A549 (cell line): ENCODE results near the gene ZNF331. TPM values are rescaled to one million over a fixed set of nuclear protein-coding genes. Genes with fewer than 3 reads are reported as not detected.

Experiments used
- ATAC-seq, 2 experiments: fragments of 200-7000 bp in 1 of 2; fragments of >200 bp in 1 of 2; cut with Nextera tagmentation in 1 of 2; cut with Tn5 transposase in 1 of 2; 3 replicates each; pipeline versions ENCODE4 v1.8.0 to v1.9.1; 2018 to 2020; ENCODE audit warnings: mild to moderate bottlenecking in 1 of 2, moderate library complexity in 1 of 2
- CTCF ChIA-PET: fragments of 300-600 bp; sonication (Branson Sonifier 250); formaldehyde crosslinking; extraction: SDS; loops from one replicate; lab custom pipeline; 2021; ENCODE audit warnings: antibody characterized with exemption, inconsistent platforms; lab: Yijun Ruan, JAX
- POLR2A ChIA-PET: fragments of 350-600 bp; formaldehyde crosslinking; extraction: SDS; loops from one replicate; lab custom pipeline; 2021; ENCODE audit warnings: antibody characterized with exemption, inconsistent platforms; lab: Yijun Ruan, JAX
- DNase-seq, 2 experiments: peaks; one replicate each; pipeline versions ENCODE4 v3.0.0 to v3.0.0-alpha.2; 2011 to 2016; ENCODE audit warnings: low read depth in 1 of 2, low spot score in 1 of 2
- FAIRE-seq: peaks from 2 replicates; lab custom pipeline; 2011; peaks lifted over from hg19 to GRCh38; lab: Jason Lieb, UNC
- H3K27ac ChIP-seq, 2 experiments: fragments of >200 bp; sonication (Bioruptor Twin); formaldehyde crosslinking; 3 replicates each; pipeline ENCODE4 v1.5.1; 2016 to 2017
- H3K4me1 ChIP-seq: fragments of >200 bp; sonication (Bioruptor Twin); formaldehyde crosslinking; 3 replicates; pipeline ENCODE4 v1.6.1; 2016
- H3K4me2 ChIP-seq: fragments of >200 bp; sonication (Bioruptor Twin); formaldehyde crosslinking; 3 replicates; pipeline ENCODE4 v1.6.1; 2016
- H3K4me3 ChIP-seq: fragments of >200 bp; sonication (Bioruptor Twin); formaldehyde crosslinking; 3 replicates; pipeline ENCODE4 v1.5.1; 2016
- H3K9me3 ChIP-seq: fragments of >200 bp; sonication (Bioruptor Twin); formaldehyde crosslinking; 3 replicates; pipeline ENCODE4 v1.6.1; 2016
- ESRRA ChIP-seq: fragments of 150-350 bp; IDR thresholded peaks from 2 replicates; pipeline ENCODE4 v1.6.1; 2014; ENCODE audit warnings: mild to moderate bottlenecking, low read length, borderline replicate concordance
- HOXB13 ChIP-seq: fragments of 250-450 bp; sonication (Bioruptor Pico); IDR thresholded peaks from 2 replicates; pipeline ENCODE4 v1.5.0; 2020; ENCODE audit warnings: low read depth, mild to moderate bottlenecking, moderate library complexity
- JUN ChIP-seq, 2 experiments: fragments of >200 bp; sonication (Bioruptor Twin); formaldehyde crosslinking; IDR thresholded peaks; 2 replicates in 1 of 2; 3 replicates in 1 of 2; pipeline ENCODE4 v1.6.1; 2016 to 2017
- MAZ ChIP-seq: fragments of 150-350 bp; IDR thresholded peaks from 2 replicates; pipeline ENCODE4 v1.6.1; 2014; ENCODE audit warnings: antibody characterized with exemption, low read depth, low read length, borderline replicate concordance
- NFE2L2 ChIP-seq: fragments of 150-350 bp; conservative IDR thresholded peaks from 2 replicates; pipeline ENCODE4 v1.6.1; 2014; ENCODE audit warnings: low read length
- NPAS2 ChIP-seq: fragments of 250-450 bp; sonication (Bioruptor Pico); IDR thresholded peaks from 2 replicates; pipeline ENCODE4 v1.8.0; 2022; ENCODE audit warnings: mild to moderate bottlenecking, moderate library complexity, borderline replicate concordance
- NR3C1 ChIP-seq: fragments of >200 bp; sonication (Bioruptor Twin); formaldehyde crosslinking; IDR thresholded peaks from 3 replicates; pipeline ENCODE4 v1.6.1; 2017
- PHF8 ChIP-seq: fragments of 200-600 bp; sonication (generic); IDR thresholded peaks from 2 replicates; pipeline ENCODE4 v1.6.1; 2016; ENCODE audit warnings: low read depth, mild to moderate bottlenecking, antibody characterized with exemption, moderate library complexity, borderline replicate concordance
- RARB ChIP-seq: fragments of 250-450 bp; sonication (Bioruptor Pico); IDR thresholded peaks from 2 replicates; pipeline ENCODE4 v1.8.0; 2021; ENCODE audit warnings: mild to moderate bottlenecking, moderate library complexity
- TP53 ChIP-seq: fragments of 250-450 bp; sonication (Bioruptor Pico); IDR thresholded peaks from 2 replicates; pipeline ENCODE4 v1.5.0; 2021; ENCODE audit warnings: mild to moderate bottlenecking, moderate library complexity
- ZNF302 ChIP-seq: fragments of 250-450 bp; sonication (Bioruptor Pico); IDR thresholded peaks from 2 replicates; pipeline ENCODE4 v1.9.0; 2021; ENCODE audit warnings: inconsistent platforms, mild to moderate bottlenecking, moderate library complexity
- WGBS: methylation state at CpG from one replicate; pipeline ENCODE4 v1.1.6; 2017; ENCODE audit errors: missing lambda C conversion rate; 5-methylcytosine and 5-hydroxymethylcytosine counted together
- polyA plus RNA-seq, 4 experiments: library from polyadenylated mRNA; depleted of rRNA in 3 of 4; stranded (reverse); fragments of >200 nt; fragmentation: RNase III in 1 of 4; extraction: RNeasy Plus Mini Kit Qiagen cat#74134 plus additional on column Dnase treatment in 1 of 4; gene quantifications; 2 replicates in 3 of 4; 3 replicates in 1 of 4; pipeline ENCODE4 v1.2.3, GENCODE V29; 2011 to 2017
- TF ChIP-seq, protein P1 (sequence below): IDR thresholded peaks from 2 replicates; pipeline ENCODE4 v1.6.1; 2012; ENCODE audit warnings: low read depth, borderline replicate concordance
- TF ChIP-seq, protein P2 (sequence below): fragments of 200-600 bp; sonication (generic); IDR thresholded peaks from 2 replicates; pipeline ENCODE4 v1.6.1; 2016; ENCODE audit warnings: antibody characterized with exemption, mild to moderate bottlenecking, moderate library complexity
- TF ChIP-seq, protein P3 (sequence below): fragments of 450-650 bp; IDR thresholded peaks from 2 replicates; pipeline ENCODE4 v1.6.1; 2014; ENCODE audit warnings: antibody characterized with exemption
- TF ChIP-seq, protein P4 (sequence below): fragments of >200 bp; sonication (Bioruptor Twin); formaldehyde crosslinking; IDR thresholded peaks from 2 replicates; pipeline ENCODE4 v1.6.1; 2016
- TF ChIP-seq, protein P5 (sequence below): fragments of >200 bp; sonication (Bioruptor Twin); formaldehyde crosslinking; IDR thresholded peaks from 3 replicates; pipeline ENCODE4 v1.5.1; 2016

ZNF331 gene
- polyA plus RNA-seq, 2 of the 4 experiments (the other 2 are of a cell fraction), result 14.5 to 18.1 TPM

DNA sequence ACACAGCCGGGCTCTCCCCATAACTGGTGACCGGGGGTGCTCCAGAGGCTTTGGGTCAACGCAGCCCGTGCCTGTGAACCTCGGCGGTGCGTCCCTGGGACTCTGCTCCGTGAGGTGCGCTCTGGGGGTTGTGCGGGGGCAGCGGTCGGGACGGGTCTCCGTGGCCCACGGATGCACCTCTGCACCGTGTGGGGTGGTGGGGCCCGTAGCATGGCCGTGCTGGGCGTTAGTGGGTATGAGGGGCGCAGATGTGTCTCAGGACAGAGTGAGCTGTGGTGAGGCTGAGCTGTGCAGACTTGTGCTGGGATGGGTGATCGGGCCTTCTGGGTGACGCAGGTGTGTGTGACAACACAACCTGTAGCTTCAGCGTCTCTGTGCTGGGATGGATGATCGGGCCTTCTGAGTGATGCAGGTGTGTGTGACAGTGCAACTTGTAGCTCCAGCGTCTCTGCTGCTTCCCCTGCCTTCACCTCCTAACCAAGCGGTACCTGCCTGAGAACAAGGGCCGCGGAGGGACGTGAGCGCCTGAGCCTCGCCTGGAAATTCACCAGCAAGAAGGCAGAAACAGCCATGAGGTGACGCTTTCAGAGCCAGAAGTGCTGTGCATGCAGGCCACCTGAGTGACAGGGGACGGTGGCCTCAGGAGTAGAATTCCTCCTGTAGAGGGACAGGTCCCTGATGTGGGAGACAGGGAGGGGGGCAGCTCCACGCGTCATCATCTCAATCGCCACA is 599 bp downstream of the ZNF331 start:
- Histone ChIP-seq H3K4me1 (0 out of 3 replicates have a peak, but pooled peaks cover 3% of the 10 kb centered on the region), H3K27ac (peak overlapping the region; percentile 68 to 87), H3K9me3 (peaks cover 22% of the 10 kb centered on the region), H3K4me2 (peak overlapping the region; percentile 69), H3K4me3 (peak overlapping the region; percentile 56)
- peak; percentile 42 to 58; a peak in 5 of 6 replicates for ATAC-seq
- no peak for TF ChIP-seq PHF8
- TF ChIP-seq TP53 (CRISPR knock-in tag), result no peak
- TF ChIP-seq, protein P1, sequence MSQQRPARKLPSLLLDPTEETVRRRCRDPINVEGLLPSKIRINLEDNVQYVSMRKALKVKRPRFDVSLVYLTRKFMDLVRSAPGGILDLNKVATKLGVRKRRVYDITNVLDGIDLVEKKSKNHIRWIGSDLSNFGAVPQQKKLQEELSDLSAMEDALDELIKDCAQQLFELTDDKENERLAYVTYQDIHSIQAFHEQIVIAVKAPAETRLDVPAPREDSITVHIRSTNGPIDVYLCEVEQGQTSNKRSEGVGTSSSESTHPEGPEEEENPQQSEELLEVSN, result no peak
- TF ChIP-seq NFE2L2, result no peak
- TF ChIP-seq, protein P2, sequence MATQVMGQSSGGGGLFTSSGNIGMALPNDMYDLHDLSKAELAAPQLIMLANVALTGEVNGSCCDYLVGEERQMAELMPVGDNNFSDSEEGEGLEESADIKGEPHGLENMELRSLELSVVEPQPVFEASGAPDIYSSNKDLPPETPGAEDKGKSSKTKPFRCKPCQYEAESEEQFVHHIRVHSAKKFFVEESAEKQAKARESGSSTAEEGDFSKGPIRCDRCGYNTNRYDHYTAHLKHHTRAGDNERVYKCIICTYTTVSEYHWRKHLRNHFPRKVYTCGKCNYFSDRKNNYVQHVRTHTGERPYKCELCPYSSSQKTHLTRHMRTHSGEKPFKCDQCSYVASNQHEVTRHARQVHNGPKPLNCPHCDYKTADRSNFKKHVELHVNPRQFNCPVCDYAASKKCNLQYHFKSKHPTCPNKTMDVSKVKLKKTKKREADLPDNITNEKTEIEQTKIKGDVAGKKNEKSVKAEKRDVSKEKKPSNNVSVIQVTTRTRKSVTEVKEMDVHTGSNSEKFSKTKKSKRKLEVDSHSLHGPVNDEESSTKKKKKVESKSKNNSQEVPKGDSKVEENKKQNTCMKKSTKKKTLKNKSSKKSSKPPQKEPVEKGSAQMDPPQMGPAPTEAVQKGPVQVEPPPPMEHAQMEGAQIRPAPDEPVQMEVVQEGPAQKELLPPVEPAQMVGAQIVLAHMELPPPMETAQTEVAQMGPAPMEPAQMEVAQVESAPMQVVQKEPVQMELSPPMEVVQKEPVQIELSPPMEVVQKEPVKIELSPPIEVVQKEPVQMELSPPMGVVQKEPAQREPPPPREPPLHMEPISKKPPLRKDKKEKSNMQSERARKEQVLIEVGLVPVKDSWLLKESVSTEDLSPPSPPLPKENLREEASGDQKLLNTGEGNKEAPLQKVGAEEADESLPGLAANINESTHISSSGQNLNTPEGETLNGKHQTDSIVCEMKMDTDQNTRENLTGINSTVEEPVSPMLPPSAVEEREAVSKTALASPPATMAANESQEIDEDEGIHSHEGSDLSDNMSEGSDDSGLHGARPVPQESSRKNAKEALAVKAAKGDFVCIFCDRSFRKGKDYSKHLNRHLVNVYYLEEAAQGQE, result no peak
- TF ChIP-seq, protein P3, sequence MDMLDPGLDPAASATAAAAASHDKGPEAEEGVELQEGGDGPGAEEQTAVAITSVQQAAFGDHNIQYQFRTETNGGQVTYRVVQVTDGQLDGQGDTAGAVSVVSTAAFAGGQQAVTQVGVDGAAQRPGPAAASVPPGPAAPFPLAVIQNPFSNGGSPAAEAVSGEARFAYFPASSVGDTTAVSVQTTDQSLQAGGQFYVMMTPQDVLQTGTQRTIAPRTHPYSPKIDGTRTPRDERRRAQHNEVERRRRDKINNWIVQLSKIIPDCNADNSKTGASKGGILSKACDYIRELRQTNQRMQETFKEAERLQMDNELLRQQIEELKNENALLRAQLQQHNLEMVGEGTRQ, result no peak
- TF ChIP-seq HOXB13 (CRISPR knock-in tag), result no peak
- TF ChIP-seq NPAS2 (CRISPR knock-in tag), result no peak
- no peak for TF ChIP-seq RARB (CRISPR knock-in tag)
- TF ChIP-seq NR3C1, result no peak
- TF ChIP-seq, protein P4, sequence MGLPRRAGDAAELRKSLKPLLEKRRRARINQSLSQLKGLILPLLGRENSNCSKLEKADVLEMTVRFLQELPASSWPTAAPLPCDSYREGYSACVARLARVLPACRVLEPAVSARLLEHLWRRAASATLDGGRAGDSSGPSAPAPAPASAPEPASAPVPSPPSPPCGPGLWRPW, result no peak
- CTCF ChIA-PET, result interaction anchor here (0.6 kb wide), 1 partner anchor 45 kb away, joined by 3 read pairs; no protein-coding TSS in a partner anchor
- 67% methylated on average over 36 of the region's 36 CpGs for WGBS
- POLR2A ChIA-PET, result no interaction called here
- FAIRE-seq, result no peak
- DNase-seq, result no peak

DNA sequence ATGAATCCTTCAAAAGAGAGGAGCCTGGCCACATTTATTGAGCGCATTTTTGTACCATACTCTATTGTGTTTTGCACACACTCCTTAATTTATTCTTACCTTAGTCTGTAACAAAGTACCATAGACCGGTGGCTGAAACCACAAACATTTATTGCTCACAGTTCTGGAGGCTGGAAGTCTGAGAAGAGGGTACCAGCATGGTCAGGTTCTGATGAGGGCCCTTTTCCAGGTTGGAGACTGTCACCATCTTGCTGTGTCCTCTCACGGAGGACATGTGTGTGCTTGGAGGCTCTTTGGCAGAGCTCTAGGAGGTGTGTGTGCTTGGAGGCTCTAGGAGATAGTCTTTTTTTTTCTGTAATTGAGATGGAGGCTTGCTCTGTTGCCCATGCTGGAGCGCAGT is 2.1 kb downstream of the ZNF331 start:
- TF ChIP-seq MAZ (no peak), ZNF302 (CRISPR knock-in tag) (no peak), JUN (IDR thresholded peaks at IDR 0.05) (no peak), ESRRA (no peak)
- TF ChIP-seq, protein P5, sequence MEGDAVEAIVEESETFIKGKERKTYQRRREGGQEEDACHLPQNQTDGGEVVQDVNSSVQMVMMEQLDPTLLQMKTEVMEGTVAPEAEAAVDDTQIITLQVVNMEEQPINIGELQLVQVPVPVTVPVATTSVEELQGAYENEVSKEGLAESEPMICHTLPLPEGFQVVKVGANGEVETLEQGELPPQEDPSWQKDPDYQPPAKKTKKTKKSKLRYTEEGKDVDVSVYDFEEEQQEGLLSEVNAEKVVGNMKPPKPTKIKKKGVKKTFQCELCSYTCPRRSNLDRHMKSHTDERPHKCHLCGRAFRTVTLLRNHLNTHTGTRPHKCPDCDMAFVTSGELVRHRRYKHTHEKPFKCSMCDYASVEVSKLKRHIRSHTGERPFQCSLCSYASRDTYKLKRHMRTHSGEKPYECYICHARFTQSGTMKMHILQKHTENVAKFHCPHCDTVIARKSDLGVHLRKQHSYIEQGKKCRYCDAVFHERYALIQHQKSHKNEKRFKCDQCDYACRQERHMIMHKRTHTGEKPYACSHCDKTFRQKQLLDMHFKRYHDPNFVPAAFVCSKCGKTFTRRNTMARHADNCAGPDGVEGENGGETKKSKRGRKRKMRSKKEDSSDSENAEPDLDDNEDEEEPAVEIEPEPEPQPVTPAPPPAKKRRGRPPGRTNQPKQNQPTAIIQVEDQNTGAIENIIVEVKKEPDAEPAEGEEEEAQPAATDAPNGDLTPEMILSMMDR, result no peak
- TF ChIP-seq, all 56 proteins: peak for 0
- WGBS, result 73% methylated on average over 4 of the region's 4 CpGs
- Histone ChIP-seq H3K9me3 (peaks cover 19% of the 10 kb centered on the region), H3K4me1 (peaks cover 9% of the 10 kb centered on the region; the same call in 2 of the 3 replicates), H3K4me2 (no peak overlapping the region), H3K27ac (no peak overlapping the region), H3K4me3 (no peak overlapping the region)
- ChIA-PET CTCF (no interaction called here), POLR2A (no interaction called here)
- DNase-seq, result no peak
- FAIRE-seq, result no peak
- ATAC-seq, result no peak
